Measurements from ENCODE around the gene DEPDC7.
"Not testable (repeated sequence)": the region's sequence is repeated elsewhere in the genome, so short reads cannot be mapped to it uniquely, and the experiment has no call there.

DEPDC7 gene

GRCh38 chr11:33015621-33016551 lies at the start of gene DEPDC7:
DEPDC7 (plus strand) TSS chr11:33015878; CDS start chr11:33015956, 78 bp downstream.
- DNase-seq (ENCODE audit: low read depth in 2 of 2): peak; percentile 88 to 91
- peak within 1 kb of the TSS; percentile 63 to 70 for H3K4me3 ChIP-seq (replicated peaks in 1 of 2; ENCODE audit: low read depth in 2 of 2, low read length in 2 of 2)

DNA sequence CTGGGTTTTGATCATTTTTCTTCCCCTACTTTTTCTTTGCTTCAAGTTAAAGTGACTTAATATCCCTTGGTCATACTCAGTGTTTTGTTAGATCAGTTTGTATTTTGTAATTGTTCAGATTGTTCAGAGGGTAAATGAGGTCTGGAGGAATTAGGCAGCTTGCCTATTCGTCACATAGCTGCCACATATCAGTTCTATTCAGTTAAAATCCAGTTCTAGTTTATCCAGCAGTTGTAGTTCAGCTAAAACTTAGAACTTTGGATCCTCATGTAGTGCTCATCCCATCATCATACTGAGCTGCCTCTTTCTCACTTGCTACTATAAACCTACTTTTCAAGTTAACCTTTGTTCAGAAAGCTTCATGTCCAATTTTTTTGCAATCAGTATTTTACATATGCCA lies 47.1 kb upstream of the DEPDC7 start:
- no peak for DNase-seq (ENCODE audit: low read depth in 2 of 2)
- TF ChIP-seq, protein P1, sequence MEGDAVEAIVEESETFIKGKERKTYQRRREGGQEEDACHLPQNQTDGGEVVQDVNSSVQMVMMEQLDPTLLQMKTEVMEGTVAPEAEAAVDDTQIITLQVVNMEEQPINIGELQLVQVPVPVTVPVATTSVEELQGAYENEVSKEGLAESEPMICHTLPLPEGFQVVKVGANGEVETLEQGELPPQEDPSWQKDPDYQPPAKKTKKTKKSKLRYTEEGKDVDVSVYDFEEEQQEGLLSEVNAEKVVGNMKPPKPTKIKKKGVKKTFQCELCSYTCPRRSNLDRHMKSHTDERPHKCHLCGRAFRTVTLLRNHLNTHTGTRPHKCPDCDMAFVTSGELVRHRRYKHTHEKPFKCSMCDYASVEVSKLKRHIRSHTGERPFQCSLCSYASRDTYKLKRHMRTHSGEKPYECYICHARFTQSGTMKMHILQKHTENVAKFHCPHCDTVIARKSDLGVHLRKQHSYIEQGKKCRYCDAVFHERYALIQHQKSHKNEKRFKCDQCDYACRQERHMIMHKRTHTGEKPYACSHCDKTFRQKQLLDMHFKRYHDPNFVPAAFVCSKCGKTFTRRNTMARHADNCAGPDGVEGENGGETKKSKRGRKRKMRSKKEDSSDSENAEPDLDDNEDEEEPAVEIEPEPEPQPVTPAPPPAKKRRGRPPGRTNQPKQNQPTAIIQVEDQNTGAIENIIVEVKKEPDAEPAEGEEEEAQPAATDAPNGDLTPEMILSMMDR (IDR thresholded peaks at IDR 0.05; ENCODE audit: low read depth, low read length): no peak
- no peak overlapping the region for H3K4me3 ChIP-seq (replicated peaks in 1 of 2; ENCODE audit: low read depth in 2 of 2, low read length in 2 of 2)

More at GRCh38 chr11:33015621-33016551, at the start of gene DEPDC7:
- TF ChIP-seq, protein P1 (IDR thresholded peaks at IDR 0.05; ENCODE audit: low read depth, low read length): no peak

- H3K4me3 ChIP-seq (replicated peaks in 1 of 2; ENCODE audit: low read depth in 2 of 2, low read length in 2 of 2); DNase-seq (ENCODE audit: low read depth in 2 of 2): not testable (repeated sequence)
Measured at GRCh38 chr11:32972233-32972632, 43.4 kb upstream of the DEPDC7 start.

GRCh38 chr11:32972781-32973180 lies 42.9 kb upstream of the DEPDC7 start:
- TF ChIP-seq, protein P1 (IDR thresholded peaks at IDR 0.05; ENCODE audit: low read depth, low read length): no peak
- no peak for DNase-seq (ENCODE audit: low read depth in 2 of 2)
- no peak overlapping the region for H3K4me3 ChIP-seq (replicated peaks in 1 of 2; ENCODE audit: low read depth in 2 of 2, low read length in 2 of 2)

DNA sequence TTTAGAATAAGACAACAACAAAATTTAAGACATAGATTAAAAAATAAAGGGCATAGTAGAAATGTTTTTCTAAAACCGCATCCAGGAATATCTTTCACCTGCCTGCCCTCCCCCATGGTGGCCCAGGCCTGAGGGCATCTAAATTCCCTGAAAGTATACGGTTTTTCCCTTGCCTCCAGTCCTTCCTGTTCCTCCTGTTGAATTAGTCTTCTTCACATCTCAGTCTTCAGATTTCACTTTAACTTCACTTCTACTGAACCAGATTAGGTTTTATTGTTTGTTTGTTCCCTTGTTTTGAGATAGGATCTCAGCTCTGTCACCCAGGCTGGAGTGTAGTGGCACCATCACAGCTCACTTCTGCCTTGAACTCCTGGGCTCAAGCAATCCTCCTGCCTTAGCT lies 33.1 kb upstream of the DEPDC7 start:
- TF ChIP-seq, protein P1 (IDR thresholded peaks at IDR 0.05; ENCODE audit: low read depth, low read length): no peak
- no peak for DNase-seq (ENCODE audit: low read depth in 2 of 2)
- no peak overlapping the region for H3K4me3 ChIP-seq (replicated peaks in 1 of 2; ENCODE audit: low read depth in 2 of 2, low read length in 2 of 2)

DNA sequence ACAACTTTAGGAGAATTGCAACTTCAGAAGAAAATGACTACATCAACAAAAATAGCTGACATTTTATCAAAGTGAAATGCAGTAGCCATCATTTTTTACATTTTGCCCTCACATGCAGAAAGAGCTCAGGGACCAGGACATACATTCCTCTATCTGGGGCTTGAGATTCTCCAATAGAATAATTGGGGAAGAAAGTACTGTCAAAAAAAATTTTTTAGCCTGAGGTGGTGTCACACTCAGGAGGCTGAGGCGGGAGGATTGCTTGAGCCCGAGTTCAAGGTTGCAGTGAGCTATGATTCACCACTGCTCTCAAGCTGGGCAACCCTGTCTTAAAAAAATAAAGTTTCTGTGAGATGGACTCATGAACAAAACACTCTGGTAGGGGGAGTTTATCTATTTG lies 32.2 kb upstream of the DEPDC7 start:
- DNase-seq (ENCODE audit: low read depth in 2 of 2): no peak
- TF ChIP-seq, protein P1 (IDR thresholded peaks at IDR 0.05; ENCODE audit: low read depth, low read length): no peak
- H3K4me3 ChIP-seq (replicated peaks in 1 of 2; ENCODE audit: low read depth in 2 of 2, low read length in 2 of 2): no peak overlapping the region

GRCh38 chr11:32985600-32985999 lies 30.1 kb upstream of the DEPDC7 start:
- H3K4me3 ChIP-seq (replicated peaks in 1 of 2; ENCODE audit: low read depth in 2 of 2, low read length in 2 of 2): no peak overlapping the region
- no peak for DNase-seq (ENCODE audit: low read depth in 2 of 2)
- TF ChIP-seq, protein P1 (IDR thresholded peaks at IDR 0.05; ENCODE audit: low read depth, low read length): no peak

All from cardiac fibroblast (primary cell).